Neutrophil (primary cell): ENCODE data around the gene SDK2.
"Not testable (repeated sequence)": the region's sequence is repeated elsewhere in the genome, so short reads cannot be mapped to it uniquely, and the experiment has no call there.

Source experiments
- H3K27ac ChIP-seq: fragments of 200-600 bp; sonication (generic); 2 replicates; pipeline ENCODE4 v1.5.1; 2016; ENCODE audit warnings: mild to moderate bottlenecking, moderate library complexity
- H3K27me3 ChIP-seq: fragments of 200-600 bp; sonication (generic); 2 replicates; pipeline ENCODE4 v1.6.0; 2016; ENCODE audit warnings: mild to moderate bottlenecking
- H3K36me3 ChIP-seq: fragments of 200-600 bp; sonication (generic); 2 replicates; pipeline ENCODE4 v1.5.1; 2017
- H3K4me1 ChIP-seq, 2 experiments: fragments of 200-600 bp in 1 of 2; sonication (generic) in 1 of 2; 1 replicate in 1 of 2; 2 replicates in 1 of 2; pipeline versions ENCODE4 v1.5.1 to v1.6.1; 2013 to 2016; ENCODE audit warnings: low read depth in 1 of 2, low read length in 1 of 2, mild to moderate bottlenecking in 1 of 2, moderate library complexity in 1 of 2; ENCODE audit not compliant: control insufficient read depth in 1 of 2, insufficient read depth in 1 of 2
- H3K4me3 ChIP-seq, 2 experiments: fragments of 200-600 bp in 1 of 2; sonication (generic) in 1 of 2; 1 replicate in 1 of 2; 2 replicates in 1 of 2; pipeline ENCODE4 v1.5.1; 2013 to 2016; ENCODE audit warnings: low read depth in 1 of 2, low read length in 1 of 2, mild to moderate bottlenecking in 1 of 2, moderate library complexity in 1 of 2
- H3K9me3 ChIP-seq: fragments of 200-600 bp; sonication (generic); 2 replicates; pipeline ENCODE4 v1.5.1; 2016
- CTCF ChIP-seq: fragments of 200-600 bp; sonication (generic); IDR thresholded peaks from 2 replicates; pipeline ENCODE4 v1.5.1; 2016; ENCODE audit warnings: antibody characterized with exemption

The SDK2 gene

GRCh38 chr17:73474370-73474988 is 169.8 kb downstream of the SDK2 start:
- no peaks in the 10 kb centered on the region for H3K36me3 ChIP-seq
- H3K4me3 ChIP-seq = no peak overlapping the region
- H3K9me3 ChIP-seq = no peaks in the 10 kb centered on the region
- H3K27ac ChIP-seq = no peak overlapping the region
- H3K27me3 ChIP-seq = peaks cover 7% of the 10 kb centered on the region
- TF ChIP-seq CTCF = no peak
- no peaks in the 10 kb centered on the region for H3K4me1 ChIP-seq

GRCh38 chr17:73472715-73473114 is 171.5 kb downstream of the SDK2 start:
- not testable (repeated sequence) for H3K27me3 ChIP-seq, H3K36me3 ChIP-seq, H3K4me3 ChIP-seq, H3K4me1 ChIP-seq, H3K9me3 ChIP-seq, H3K27ac ChIP-seq

DNA sequence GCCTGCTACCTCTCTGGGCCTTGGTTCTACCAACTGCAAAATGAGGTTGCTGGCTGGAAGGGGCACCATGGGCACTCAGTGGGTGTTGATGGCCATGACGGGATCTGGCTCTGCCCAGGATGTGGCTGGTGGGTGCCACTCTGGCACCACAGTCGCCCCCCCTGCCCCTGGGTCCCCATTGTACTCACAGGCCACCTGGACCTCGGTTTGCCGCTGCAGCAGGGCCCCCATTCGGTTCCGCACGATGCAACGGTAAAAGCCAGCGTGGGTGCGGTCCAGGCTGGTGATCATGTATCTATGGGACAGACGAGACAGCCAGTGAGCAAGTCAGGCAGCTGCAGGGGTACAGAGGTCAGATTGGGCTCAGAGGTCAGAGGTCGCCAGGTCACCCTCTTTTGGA is 172.3 kb downstream of the SDK2 start:
- H3K4me3 ChIP-seq = no peak overlapping the region
- H3K27me3 ChIP-seq = peaks cover 7% of the 10 kb centered on the region
- TF ChIP-seq CTCF = no peak
- no peaks in the 10 kb centered on the region for H3K4me1 ChIP-seq
- H3K27ac ChIP-seq = no peak overlapping the region
- H3K36me3 ChIP-seq = no peaks in the 10 kb centered on the region
- H3K9me3 ChIP-seq = no peaks in the 10 kb centered on the region

DNA sequence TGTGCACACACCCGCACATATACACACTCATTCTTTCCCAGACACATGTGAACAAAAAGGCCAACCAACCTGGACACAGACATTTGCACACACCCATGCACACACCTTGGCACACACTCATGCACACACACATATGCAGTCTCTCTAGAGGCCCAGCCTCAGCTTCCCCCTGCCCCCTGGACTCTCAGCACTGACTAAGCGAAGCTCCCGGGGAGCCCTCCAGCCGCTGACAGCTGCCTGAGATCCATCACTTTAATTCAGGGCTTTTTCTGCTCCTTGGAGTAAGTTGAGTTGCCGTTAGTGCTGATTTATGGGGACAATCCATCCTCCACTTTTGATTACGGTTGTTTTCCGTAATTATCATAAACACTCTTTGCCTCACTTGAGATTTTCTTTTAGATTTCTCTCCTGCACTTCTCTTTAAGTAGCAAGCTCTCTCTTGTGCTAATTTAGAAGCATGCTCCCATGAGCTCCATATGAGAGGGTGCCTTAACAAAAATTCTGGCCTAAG is 173.9 kb downstream of the SDK2 start:
- Histone ChIP-seq H3K9me3 (no peaks in the 10 kb centered on the region), H3K36me3 (no peaks in the 10 kb centered on the region), H3K4me3 (no peak overlapping the region), H3K4me1 (no peaks in the 10 kb centered on the region), H3K27me3 (peaks cover 7% of the 10 kb centered on the region), H3K27ac (no peak overlapping the region)
- no peak for TF ChIP-seq CTCF

GRCh38 chr17:73469311-73469710 is 174.9 kb downstream of the SDK2 start:
- H3K4me1 ChIP-seq = no peaks in the 10 kb centered on the region
- no peak for TF ChIP-seq CTCF
- peaks cover 3% of the 10 kb centered on the region for H3K27me3 ChIP-seq
- no peak overlapping the region for H3K4me3 ChIP-seq
- H3K27ac ChIP-seq = no peak overlapping the region
- H3K9me3 ChIP-seq = no peaks in the 10 kb centered on the region
- no peaks in the 10 kb centered on the region for H3K36me3 ChIP-seq

DNA sequence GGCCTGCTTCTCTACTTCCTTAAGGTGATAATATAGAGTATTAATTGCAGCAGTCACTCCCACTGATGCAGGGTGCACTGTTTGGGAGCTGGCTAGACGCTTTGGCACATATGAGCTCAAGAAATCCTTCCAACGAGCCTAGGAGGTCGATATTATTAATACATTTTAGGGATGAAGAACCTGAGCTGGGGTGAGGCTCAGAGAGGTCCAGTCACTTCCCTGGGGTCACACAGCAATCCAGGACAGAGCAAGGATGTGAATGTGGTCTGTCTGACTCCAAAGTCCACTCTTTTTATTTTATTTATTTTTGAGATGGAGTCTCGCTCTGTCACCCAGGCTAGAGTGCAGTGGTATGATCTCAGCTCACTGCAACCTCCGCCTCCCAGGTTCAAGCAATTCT is 176.0 kb downstream of the SDK2 start:
- H3K9me3 ChIP-seq = no peaks in the 10 kb centered on the region
- no peaks in the 10 kb centered on the region for H3K27me3 ChIP-seq
- TF ChIP-seq CTCF = no peak
- no peaks in the 10 kb centered on the region for H3K36me3 ChIP-seq
- no peak overlapping the region for H3K27ac ChIP-seq
- H3K4me3 ChIP-seq = no peak overlapping the region
- no peaks in the 10 kb centered on the region for H3K4me1 ChIP-seq
